ENCODE measurements around the gene ISM1.

ISM1 gene

DNA sequence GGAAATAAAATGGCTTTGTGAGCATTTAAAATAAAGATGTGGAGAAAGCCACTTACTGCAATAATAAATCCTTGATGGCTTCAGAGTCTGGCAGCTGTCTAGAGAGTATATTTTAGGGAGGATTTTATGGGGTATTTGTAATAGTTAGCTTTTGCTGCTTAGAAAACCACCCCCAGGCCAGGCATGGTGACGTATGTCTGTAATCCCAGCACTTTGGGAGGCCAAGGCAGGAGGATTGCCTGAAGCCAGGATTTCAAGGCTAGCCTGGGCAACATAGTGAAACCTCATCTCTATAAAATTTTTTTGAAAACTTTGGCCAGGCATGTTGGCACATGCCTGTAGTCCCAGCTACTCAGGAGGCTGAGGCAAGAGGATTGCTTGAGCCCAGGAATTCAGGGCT, 63.8 kb downstream of the ISM1 start:
- DNase-seq = no peak

DNA sequence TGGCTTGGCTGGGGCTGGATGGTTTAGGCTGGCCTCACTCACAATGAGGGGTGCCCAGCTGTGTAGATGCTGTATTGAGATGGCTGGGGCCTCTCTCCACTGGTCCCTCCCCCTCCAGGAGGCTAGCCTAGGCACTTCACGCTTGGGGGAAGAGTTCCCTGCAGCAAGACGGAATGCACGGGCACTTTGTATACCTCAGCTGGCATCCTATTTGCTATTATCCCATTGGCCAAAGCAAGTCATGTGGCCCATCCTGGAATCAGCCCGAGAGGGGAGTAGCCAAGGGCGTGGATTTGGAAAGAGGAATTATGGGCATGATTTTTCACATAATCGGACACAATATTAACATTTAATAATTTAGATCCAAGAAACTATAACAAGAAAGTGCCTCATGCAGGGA, 64.3 kb downstream of the ISM1 start:
- DNase-seq = no peak

DNA sequence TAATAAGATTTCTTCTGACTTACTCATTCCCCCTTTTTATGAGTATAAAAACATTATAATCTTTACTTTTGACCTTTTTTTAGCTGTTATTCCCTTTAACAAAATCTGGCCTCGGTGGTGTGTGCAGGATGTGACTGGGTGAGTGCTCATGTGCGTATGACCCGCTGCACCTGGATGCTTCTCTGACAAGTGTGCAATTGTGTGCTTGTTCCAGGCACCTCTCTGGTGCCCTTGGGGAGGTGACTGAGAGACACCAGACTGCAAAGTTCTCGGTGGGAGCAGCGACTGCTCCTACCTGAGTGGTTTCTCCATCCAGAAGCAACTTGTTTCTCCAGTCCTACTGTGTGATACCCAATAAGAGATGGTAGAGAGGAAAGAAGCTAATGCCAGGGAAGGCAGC, 65.0 kb downstream of the ISM1 start:
- no peak for DNase-seq

DNA sequence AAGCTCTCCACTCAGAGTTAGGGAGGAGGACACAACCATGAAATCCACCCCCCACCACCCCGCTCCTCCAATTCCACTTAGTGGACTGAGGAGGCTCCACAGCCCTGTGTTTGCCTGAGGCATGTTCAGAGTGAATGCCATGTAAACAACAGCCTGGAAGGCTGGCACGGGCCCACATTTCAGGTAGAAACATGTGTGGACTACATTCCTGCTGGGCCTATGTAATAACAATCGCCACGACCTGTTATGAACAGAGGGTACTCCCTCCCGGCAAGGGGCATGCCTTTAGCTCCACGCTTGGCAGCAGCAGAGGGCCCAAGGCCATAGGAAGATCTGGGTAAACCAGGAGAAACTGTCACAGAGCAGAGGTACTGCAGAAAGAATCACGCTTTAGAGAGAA, 65.5 kb downstream of the ISM1 start:
- no peak for DNase-seq

DNA sequence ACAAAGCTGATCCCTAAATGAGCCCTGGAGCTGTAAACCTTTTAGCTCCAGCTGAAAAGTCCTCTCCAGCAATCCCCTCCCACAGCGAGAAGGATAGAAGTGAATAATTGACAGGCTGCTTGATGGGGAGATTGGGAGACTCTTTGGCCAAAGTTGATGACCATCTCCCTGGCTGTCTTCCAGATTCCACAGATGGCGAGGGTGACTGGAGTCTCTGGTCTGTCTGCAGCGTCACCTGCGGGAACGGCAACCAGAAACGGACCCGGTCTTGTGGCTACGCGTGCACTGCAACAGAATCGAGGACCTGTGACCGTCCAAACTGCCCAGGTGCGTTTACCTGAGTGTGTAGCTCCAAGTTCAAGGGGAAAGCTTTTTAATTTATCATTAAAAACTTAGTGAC, 67.3 kb downstream of the ISM1 start:
- DNase-seq = no peak

DNA sequence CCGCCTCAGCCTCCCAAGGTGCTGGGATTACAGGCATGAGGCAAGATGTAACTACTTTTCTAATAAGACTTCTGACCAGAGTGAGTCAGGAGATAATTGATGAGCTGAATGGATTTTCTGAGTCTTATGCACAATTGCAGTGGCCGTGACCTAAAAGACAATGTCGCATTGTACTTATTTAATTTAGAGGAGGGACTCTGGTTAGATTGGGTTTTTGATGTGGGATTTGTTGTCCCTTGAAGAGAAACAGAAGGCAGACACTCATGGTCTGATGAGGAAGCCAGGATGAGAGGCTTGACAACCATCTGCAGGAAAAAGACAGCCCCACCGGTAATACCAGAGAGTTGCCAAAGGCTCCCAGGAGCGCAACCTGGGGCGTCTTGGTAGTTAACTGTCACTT, 68.0 kb downstream of the ISM1 start:
- DNase-seq = no peak

DNA sequence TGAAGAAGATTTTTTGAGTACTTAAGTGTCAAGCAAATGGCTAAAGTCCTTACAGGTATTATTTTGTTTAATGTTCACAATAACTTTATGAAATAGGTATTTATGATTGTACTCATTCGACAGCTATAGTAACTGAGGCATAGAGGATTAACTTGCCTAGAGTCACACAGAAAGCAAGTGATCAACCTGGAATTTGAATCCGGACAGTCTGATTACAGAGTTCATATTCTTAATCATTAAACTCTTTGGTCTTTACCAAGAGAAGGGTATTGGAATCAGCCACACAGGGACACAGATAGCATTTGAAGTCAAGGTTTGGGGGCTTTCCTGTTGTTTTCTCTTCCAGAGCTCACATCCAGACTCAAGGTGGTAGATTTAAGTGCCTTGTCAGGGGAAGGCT, 69.7 kb downstream of the ISM1 start:
- DNase-seq = no peak

DNA sequence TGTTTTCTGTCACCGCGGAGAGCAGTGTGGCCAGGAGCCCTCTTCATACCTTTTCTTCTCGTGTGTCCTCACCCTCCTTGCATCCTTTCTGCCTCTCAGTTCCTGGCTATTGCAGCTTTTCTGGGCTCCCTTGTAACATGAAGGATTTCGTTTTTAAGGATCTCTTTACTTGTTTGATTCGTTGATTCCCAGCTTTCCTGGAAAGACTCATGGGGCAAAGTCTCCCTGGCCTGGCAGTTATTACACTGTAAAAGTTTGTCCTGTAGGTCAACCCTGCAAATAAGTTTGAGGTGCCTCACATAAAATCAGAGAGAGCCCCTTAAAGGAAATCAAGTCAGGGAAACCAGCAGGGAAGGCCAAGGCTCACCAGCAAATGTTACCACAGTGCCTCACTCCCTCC, 70.1 kb downstream of the ISM1 start:
- DNase-seq = no peak

DNA sequence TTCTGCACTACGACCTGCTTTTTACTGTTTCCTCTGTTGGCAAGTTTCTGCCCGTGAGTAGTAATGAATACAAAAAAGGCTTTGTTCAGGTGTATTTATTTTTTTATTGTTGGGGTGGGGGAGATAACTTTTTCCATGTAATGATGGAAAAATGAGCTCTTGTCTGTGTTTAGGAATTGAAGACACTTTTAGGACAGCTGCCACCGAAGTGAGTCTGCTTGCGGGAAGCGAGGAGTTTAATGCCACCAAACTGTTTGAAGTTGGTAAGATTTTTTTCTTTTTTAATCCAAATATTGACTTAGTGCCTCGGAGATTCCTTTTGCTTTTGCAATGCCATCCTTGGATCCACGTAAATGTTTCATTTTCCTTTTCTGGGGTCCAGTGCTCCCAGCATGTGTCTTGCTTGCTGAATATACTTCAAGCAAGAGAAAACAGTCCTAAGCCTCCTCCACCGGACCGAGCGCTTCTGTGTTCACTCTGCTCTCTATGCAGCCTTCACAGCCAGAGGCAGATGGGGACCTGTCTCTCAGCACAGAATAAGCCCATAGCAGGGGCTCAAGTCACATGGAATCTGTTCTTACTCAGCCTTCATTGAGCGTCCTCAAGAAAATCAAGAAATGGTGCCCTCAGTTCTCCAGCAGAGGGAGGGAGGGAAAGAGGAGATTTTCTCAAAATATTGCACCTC, 71.3 kb downstream of the ISM1 start:
- DNase-seq = no peak

DNA sequence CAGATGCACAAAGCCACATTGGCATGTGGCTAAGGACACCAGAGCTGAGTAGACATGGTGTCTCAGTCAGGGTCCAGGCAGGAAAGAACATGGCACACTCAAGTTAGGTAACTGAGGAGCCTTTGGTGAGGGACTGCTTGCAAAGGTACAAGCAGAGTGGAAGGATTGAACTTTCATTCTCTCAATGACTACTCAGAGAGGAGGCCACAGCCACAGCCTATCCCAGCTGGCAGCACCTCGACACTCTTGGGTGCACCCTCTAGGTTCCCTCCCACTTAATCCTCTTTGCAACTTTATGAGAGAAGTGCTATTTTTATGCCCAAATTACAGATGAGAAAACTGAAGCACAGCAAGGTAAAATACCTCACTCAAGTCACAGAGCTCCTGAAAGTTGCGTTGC, 73.4 kb downstream of the ISM1 start:
- no peak for DNase-seq

DNA sequence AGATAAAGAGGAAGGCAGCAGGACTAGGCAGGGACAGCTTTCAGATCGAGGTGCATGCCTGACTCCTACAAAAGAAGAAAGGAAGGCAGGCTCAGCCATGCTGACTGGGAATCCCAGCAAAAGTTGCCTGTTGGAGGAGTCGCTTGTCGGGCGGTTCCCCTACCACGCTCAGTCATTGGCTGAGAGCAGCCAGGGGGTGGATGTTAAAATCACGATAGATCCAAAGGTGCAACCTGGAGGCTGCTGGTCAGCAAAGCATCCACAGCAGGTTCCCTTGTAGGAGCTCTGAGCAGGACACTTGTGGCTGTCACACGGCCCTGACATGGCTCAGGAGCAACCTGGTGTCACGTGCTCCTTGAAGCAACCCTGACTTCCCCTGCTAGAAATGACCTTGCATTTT, 74.6 kb downstream of the ISM1 start:
- no peak for DNase-seq

DNA sequence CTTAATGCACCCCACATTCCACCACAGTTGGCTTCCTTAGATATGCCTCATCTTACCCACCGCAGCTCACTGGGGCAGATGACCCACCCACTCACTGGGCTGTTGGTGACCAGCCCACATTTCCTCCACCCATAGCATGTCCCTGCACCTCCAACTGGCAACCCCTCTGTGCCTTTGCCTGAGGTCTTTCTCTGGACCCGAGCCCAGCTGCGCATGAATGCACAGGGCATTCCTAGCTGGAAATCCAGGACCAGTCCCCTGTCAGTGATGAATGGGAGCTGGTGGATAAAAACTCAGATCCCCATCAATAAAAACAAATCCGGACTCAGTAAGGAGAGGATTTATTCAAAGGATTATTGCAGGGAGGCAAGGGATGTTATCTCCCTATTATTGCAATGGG, 75.0 kb downstream of the ISM1 start:
- DNase-seq = no peak

DNA sequence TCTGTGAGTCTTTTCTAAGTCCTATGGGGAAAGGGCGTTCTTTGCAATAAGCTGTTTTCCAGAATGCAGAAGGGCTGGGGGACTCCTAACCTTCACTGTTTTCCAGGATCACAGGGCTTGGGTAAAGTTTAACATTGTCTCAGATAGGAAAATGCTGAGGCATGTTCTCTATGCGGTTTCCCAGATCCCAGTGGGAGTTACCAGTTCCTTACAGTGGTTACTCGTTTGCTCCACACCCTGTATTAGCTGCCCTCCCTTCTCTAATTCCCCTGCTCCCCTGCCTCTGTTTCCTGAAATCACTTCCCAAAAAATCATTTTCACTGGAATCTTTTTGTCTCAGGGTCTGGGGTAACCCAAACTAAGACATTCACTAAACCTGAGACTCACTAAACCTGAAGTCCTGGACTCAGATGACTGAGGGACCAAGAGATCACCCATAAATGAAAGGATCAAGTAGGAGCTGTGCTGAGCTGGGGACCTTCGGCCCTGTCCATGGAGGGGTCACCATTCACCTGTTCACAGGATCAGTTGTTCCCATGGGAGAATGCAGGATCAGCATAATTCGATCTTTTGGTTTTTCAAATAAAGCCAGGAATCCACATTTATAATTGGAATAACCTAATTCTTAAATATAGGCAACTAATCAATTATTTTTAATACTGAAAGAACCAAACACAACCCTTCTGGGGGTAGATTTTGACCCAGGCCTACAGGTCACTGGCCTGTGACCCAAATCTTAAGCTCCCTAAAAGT, 76.2 kb downstream of the ISM1 start:
- DNase-seq = no peak

DNA sequence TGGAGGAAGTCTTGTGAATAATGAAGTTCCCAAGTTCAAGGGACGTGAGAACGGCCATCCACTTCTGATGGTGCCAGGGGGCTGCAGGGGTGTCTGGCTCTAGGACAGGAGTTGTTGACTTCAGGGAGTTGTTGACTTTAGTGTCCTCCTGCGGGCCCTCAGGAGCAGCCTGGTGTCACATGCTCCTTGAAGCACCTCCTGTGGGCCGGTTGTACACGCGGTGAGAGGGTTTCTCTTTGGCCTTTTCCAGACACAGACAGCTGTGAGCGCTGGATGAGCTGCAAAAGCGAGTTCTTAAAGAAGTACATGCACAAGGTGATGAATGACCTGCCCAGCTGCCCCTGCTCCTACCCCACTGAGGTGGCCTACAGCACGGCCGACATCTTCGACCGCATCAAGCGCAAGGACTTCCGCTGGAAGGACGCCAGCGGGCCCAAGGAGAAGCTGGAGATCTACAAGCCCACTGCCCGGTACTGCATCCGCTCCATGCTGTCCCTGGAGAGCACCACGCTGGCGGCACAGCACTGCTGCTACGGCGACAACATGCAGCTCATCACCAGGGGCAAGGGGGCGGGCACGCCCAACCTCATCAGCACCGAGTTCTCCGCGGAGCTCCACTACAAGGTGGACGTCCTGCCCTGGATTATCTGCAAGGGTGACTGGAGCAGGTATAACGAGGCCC, 77.8 kb downstream of the ISM1 start:
- DNase-seq = no peak

DNA sequence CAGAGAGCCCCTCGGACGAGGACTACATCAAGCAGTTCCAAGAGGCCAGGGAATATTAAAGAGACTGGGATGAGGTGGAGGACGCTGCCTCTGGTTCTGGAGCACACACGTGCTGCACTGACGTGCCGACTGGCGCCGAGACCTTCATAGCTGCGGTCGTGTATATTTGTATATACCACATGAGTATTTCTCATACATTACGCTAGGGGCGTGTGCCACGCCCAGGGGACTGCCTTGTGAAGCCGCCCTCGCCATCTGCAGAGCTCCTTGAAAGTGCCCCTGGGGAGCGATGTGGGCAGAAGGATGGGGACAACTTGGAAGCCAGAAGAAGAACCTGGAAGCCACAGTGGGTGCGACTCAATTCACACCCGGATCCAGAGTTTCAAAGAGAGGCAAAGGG, 78.3 kb downstream of the ISM1 start:
- no peak for DNase-seq

DNA sequence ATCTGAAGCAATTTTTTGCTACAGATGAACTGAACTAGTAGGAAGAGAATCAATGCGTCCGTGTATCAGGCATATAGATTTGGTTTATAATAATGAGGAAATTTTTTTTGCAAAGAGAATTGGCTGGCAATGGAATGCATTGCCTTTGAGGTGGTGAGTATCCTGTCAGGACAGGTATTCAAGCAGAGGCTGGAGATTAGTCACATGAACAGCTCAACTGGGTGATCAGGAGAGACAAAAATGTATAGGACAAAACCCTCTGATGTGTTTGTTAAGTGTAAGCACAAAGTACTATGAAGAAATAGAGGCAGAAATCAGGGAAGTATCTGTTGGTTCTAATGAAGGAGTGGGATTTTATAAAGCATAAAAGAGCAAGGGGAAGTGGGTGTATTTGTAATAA, 80.5 kb downstream of the ISM1 start:
- DNase-seq = no peak

DNA sequence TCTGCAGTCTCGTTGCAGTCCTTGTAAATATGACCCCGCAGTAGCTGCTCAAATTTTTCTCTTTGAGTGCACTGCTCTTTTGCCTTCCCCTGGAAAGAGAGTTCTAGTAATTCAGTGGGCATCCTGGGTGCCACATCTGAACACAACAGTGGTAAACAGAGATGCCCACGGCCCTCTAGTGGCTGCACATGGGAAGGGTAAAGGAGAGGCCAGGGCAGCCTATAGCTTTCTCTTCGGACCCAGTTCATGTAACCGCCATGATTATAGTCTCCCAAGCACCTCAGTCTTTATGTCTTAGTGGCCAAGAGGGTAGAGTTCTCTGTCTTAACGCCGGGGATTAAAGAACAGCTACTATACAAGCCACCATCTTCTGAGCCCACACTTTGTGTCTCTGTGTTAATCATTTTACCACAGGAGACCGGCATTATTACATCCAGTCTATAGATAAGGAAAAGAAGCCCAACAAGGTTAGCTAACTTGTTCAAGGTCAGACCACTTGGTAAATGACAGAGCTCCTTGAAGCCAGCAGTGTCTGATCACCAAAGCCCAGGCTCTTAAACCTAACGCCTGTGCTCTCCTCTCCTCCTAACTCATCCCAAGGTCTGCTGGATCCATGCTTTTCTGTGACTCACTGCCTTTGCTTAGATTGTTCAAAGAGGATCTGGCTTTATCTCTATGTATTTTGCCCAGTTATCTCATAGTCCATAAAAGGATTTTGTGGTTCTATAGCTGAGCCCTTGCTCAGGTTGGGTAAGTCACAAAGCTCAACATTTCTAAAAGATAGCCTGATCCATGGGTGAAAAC, 81.8 kb downstream of the ISM1 start:
- DNase-seq = peak; percentile 28 to 31

DNA sequence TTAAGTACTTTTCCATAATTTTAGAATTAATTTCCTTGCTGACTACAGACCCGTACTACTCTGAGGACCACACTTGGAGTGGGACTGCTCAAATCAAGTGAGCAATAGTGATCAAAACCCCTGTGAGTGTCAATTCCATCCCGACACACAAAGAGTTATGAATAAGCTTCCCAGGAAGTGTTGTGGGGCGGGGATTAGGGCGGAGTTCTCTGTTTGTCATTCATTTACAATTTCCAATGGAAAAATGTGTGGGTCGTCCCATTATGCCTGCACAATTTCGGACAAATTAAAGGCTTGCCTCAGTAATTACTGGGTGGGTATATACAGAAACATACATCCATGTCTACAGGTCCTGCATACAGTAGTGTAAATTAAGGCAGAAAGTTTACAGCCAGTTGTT, 84.2 kb downstream of the ISM1 start:
- no peak for DNase-seq

DNA sequence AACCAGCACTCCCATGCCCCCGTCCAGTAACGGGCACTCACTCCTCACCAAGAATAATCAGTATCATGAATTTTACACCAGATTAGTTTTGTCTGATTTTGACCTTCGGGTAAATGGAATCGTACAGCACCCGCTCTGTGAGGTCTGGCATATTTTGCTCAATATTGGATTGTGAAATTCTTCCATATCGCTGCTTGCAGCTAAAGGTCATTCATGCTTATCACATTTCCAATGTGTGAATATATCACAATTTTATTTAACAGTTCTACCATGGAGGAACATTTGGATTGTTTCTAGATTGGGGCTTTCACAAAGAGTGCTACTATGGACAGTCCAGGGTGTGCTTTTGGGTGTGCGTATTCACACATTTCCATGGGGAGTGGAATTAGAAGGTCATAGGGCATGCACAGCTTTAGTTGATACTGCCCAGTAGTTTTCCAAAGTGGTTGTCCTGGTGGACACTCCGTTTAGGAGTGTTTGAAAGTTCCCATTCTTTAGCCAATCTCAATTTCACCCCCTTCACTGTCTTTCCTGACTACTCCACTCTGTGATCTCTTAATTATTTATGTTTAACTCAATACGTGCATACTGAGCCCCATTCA, 86.6 kb downstream of the ISM1 start:
- DNase-seq = no peak

DNA sequence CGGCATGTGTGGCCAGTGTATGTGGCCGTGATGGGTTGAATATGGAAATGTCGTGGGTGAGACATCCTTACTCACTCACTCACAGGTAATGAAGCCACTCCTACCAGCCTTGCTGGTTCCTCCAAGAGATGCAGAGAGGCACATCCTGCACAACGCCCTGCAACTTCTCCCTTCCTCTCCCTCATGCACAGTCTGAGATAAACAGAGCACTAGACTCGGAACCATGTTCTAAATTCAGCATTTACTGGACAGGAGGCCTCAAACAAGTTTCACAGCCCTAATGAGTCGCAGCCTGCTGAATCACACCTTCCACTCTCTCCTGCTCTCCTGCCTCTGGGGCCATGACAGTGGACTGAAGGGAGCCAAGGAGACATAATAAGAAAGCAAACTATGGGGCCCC, 91.2 kb downstream of the ISM1 start:
- DNase-seq = no peak

DNA sequence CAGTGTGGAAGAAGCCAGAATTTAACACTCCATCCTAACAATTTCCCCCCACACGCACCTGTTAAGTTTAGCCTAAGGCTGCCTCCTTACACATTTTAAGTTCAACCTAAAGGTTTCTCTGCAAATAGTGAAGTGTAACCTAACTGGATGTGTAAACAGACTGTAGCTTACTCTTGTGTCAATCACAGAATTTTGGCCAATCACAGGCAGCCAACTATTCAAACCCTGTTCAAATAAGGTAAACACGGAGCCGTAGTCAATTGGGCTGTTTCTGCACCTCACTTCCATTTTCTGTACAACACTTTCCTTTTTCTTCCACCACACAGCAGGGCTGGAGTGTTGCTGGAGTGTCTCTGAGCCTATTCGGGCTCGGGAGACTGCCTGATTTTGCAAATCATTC, 92.1 kb downstream of the ISM1 start:
- DNase-seq = no peak

DNA sequence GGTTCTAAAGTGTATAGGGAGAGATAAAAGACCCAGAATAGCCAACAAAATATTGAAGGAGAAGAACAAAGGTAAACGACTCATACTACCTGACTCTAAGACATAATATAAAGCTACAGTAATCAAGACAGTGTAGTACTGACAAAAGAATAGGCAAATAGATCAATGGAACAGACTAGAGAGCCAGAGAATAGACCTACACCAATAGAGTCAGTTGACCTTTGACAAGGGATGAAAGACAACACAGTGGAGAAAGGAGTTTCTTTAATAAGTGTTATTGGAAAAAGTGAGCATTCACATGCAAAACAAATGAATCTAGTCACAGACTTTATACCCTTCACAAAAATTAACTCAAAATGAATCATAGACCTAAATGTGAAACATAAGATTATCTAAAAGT, 96.4 kb downstream of the ISM1 start:
- DNase-seq = no peak

DNA sequence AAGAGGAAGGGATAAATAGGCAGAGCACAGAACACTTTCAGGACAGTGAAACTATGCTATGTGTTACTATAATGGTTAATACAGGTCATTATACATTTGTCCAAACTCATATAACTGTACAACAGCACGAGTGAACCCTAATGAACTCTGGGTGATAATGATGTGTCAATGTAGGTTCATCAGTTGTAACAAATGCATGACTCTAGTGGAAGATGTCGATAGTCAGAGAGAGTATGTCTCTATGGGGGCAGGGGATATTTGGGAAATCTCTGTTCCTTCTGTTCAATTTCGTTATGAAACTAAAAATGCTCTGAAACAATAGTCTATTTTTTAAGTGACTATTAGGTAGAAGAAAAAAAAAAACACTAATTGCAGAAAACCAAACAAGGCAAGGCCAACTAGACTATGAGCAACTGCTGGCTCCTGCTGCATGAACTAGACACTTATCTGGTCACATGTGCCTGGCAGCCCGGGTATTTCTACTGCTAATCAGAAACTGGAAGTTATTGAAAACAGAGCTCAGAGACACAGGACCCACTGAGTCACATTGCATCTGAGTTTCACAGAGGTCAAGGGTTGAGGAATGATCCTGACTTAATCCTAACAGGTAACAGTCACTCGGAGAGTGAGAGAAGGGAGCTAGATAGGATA, 97.9 kb downstream of the ISM1 start:
- no peak for DNase-seq

Data from stimulated activated CD4-positive, alpha-beta T cell treated with anti-CD3 and anti-CD28 coated beads, Interleukin-2, amount 100 ng/mL, for 48 hours (primary cell).